ENCODE data around the gene DCXR. TPM values are rescaled to one million over a fixed set of nuclear protein-coding genes. Genes with fewer than 3 reads are reported as not detected.
A peak's percentile ranks its signal among the peaks of the same experiment; 100 is the strongest.

Gene DCXR
- total RNA-seq, 1 donor = 29.3 TPM

DNA sequence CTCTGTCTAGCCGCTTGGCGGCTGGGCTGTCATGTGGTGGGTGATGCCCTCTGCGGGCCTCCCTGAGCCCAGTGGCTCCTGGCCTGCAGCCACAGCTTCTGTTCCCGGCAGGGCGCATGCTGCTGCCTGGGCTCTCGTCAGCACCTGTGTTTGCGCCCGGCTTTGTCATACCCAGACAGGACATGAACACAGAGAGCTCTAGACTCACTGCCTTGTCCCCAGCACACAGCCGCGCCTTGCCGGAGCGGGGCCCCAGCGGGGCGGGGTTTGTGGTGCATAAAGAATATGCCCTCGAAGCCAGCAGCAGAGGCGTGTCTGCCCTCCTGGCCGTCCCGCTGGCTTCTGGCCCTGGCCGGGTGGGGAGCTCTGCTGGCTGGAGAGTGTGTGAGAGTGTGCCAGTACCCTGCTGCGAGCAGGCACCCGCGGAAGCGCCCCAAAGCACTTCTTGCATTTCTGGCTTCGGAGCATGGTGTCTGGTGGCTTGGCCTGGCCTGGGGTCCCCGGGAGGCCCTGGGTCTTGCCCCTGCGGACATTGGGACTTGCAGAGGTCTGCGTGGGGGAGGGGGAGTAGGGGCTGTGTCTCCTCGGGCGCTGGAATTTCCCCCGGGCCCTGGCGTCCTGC is 45.7 kb downstream of the DCXR start:
- peak; percentile 62 for DNase-seq (ENCODE audit: low read depth)
- H3K4me3 ChIP-seq (ENCODE audit: low read depth, low read length) = peak overlapping the region; percentile 22
- TF ChIP-seq, protein P1, sequence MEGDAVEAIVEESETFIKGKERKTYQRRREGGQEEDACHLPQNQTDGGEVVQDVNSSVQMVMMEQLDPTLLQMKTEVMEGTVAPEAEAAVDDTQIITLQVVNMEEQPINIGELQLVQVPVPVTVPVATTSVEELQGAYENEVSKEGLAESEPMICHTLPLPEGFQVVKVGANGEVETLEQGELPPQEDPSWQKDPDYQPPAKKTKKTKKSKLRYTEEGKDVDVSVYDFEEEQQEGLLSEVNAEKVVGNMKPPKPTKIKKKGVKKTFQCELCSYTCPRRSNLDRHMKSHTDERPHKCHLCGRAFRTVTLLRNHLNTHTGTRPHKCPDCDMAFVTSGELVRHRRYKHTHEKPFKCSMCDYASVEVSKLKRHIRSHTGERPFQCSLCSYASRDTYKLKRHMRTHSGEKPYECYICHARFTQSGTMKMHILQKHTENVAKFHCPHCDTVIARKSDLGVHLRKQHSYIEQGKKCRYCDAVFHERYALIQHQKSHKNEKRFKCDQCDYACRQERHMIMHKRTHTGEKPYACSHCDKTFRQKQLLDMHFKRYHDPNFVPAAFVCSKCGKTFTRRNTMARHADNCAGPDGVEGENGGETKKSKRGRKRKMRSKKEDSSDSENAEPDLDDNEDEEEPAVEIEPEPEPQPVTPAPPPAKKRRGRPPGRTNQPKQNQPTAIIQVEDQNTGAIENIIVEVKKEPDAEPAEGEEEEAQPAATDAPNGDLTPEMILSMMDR (IDR thresholded peaks at IDR 0.05; ENCODE audit: insufficient read depth, low read length) = no peak

DNA sequence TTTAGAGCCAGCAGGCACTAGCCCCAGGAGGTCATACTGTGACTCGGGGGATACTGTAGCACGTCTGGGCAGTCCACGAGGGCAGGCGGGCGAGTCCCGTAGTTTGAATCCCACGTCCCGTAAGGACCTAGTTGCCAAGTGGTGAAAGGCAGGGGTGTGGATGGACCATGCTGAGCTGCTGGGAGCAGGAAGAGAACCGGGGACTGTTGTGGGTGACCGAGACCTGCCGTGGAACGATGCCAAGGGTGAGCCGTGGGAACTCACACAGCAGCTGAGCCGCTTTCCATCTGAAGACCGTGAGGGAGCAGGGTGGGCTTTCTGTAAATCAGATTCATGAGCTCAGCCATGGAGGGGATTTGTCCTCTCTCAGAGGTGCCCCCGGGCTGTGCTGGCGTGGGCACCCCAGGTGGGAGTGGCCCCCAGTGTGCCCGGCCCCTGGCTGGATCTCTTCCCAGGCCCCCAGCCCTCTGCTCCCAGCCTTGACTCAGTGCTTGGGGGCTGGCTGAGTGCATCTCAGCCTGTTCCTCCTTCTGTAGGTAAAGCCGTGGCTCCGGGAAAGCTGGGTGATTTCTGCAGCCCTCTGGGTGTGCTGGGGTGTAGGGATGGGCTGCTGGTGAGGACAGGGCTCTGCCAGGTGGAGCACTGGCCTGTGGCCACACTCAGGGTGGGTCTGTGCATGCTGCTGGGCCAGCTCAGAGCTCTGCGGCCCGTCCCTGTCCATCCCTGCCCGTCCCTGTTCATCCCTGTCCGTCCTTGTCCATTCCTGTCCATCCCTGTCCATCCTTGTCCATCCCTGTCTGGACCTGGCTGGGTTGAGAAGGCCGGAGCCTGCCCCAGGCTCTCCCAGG is 46.4 kb downstream of the DCXR start:
- no peak overlapping the region for H3K4me3 ChIP-seq (ENCODE audit: low read depth, low read length)
- DNase-seq (ENCODE audit: low read depth) = no peak
- TF ChIP-seq, protein P1 (IDR thresholded peaks at IDR 0.05; ENCODE audit: insufficient read depth, low read length) = no peak

DNA sequence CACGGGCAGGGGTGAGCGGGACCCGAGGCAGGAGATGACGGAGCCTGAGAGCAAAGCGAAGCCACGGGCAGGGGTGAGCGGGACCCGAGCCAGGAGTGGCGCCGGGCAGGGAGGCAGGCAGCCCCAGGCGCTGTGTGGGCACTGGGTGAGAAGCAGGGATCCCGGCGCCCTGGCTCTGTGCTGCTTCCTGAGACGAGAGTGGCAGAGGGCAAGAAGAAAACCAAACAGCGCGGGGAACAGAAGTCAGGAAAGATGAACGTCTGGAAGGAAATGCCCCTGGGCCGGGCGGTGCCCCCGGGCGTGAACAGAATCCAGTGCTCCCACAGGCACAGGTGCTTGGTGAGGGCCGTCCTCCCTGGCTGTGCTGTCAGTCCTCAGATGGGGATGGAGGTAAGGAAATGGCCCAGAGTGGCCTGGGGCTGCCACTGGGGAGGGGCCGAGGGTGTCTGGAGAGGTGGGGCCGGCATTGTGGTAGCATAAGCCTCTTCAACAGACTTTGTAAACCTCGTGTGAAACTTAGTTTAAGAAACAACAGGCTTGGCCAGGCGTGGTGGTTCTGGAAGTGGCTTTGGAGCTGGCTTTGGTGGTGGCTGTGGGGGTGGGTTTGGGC is 50.2 kb downstream of the DCXR start:
- TF ChIP-seq, protein P1 (IDR thresholded peaks at IDR 0.05; ENCODE audit: insufficient read depth, low read length) = no peak
- DNase-seq (ENCODE audit: low read depth) = no peak
- H3K4me3 ChIP-seq (ENCODE audit: low read depth, low read length) = no peak overlapping the region

DNA sequence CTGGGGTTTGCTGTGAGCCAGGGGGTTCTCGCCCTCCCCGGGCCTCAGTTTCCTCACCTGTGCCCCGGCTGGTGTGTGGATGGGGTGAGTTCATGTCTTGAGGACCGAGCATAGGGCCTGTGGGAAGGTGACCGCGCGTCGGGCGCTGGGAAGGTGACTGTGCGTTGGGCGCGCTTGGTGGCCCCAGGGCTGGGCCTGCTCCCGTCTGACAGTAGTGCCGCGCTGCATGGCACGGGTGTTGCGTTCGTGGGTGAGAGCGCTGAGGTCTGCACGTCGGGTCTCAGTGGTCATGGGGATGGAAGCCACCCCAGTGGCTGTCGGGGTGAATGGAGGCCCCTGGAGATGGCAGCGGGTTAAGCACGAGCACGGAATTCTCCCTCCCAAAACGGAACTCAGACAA is 50.9 kb downstream of the DCXR start:
- no peak overlapping the region for H3K4me3 ChIP-seq (ENCODE audit: low read depth, low read length)
- TF ChIP-seq, protein P1 (IDR thresholded peaks at IDR 0.05; ENCODE audit: insufficient read depth, low read length) = no peak
- no peak for DNase-seq (ENCODE audit: low read depth)

Other genes with a start within 250 kb of the DCXR start
- gene GCGR, start 233.5 kb downstream of the DCXR start, total RNA-seq (ENCODE audit: low replicate concordance) = not detected in 2 replicates
- gene MCRIP1, start 204.4 kb downstream of the DCXR start, total RNA-seq (ENCODE audit: low replicate concordance) = 130 and 195 TPM in 2 replicates
- gene PPP1R27, start 202.6 kb downstream of the DCXR start, total RNA-seq (ENCODE audit: low replicate concordance) = not detected in 2 replicates
- gene P4HB, start 177.2 kb downstream of the DCXR start, total RNA-seq (ENCODE audit: low replicate concordance) = 763 and 1,500 TPM in 2 replicates
- gene ARHGDIA, start 166.4 kb downstream of the DCXR start, total RNA-seq (ENCODE audit: low replicate concordance) = 95.1 and 149 TPM in 2 replicates
- 43.6 and 77.3 TPM in 2 replicates for gene ALYREF, start 146.1 kb downstream of the DCXR start, total RNA-seq (ENCODE audit: low replicate concordance)
- gene ANAPC11, start 146.0 kb downstream of the DCXR start, total RNA-seq (ENCODE audit: low replicate concordance) = 172 and 178 TPM in 2 replicates
- 1.3 and 1.4 TPM in 2 replicates for gene NPB, start 135.5 kb downstream of the DCXR start, total RNA-seq (ENCODE audit: low replicate concordance)
- 20.3 and 36.7 TPM in 2 replicates for gene PCYT2, start 126.3 kb downstream of the DCXR start, total RNA-seq (ENCODE audit: low replicate concordance)
- gene SIRT7, start 119.5 kb downstream of the DCXR start, total RNA-seq (ENCODE audit: low replicate concordance) = 12.7 and 18.1 TPM in 2 replicates
- 19.1 and 28.0 TPM in 2 replicates for gene MAFG, start 110.0 kb downstream of the DCXR start, total RNA-seq (ENCODE audit: low replicate concordance)
- gene PYCR1, start 100.4 kb downstream of the DCXR start, total RNA-seq (ENCODE audit: low replicate concordance) = 16.9 and 91.0 TPM in 2 replicates
- gene MYADML2, start 90.5 kb downstream of the DCXR start, total RNA-seq (ENCODE audit: low replicate concordance) = not detected in 2 replicates
- gene NOTUM, start 76.5 kb downstream of the DCXR start, total RNA-seq (ENCODE audit: low replicate concordance) = 0.09 TPM in 1 of 2 replicates, not detected in the other
- gene ASPSCR1, start 60.1 kb downstream of the DCXR start, total RNA-seq (ENCODE audit: low replicate concordance) = 23.6 and 37.0 TPM in 2 replicates
- gene CENPX, start 14.8 kb downstream of the DCXR start, total RNA-seq (ENCODE audit: low replicate concordance) = 27.6 and 41.8 TPM in 2 replicates
- 15.5 and 22.0 TPM in 2 replicates for gene LRRC45, start 14.4 kb downstream of the DCXR start, total RNA-seq (ENCODE audit: low replicate concordance)
- 6.2 and 13.5 TPM in 2 replicates for gene RAC3, start 6.0 kb downstream of the DCXR start, total RNA-seq (ENCODE audit: low replicate concordance)
- 32.0 and 33.3 TPM in 2 replicates for gene RFNG, start 14.1 kb upstream of the DCXR start, total RNA-seq (ENCODE audit: low replicate concordance)
- 77.5 and 85.5 TPM in 2 replicates for gene GPS1, start 14.2 kb upstream of the DCXR start, total RNA-seq (ENCODE audit: low replicate concordance)
- 33.8 and 62.3 TPM in 2 replicates for gene DUS1L, start 28.1 kb upstream of the DCXR start, total RNA-seq (ENCODE audit: low replicate concordance)
- gene FASN, start 60.5 kb upstream of the DCXR start, total RNA-seq (ENCODE audit: low replicate concordance) = 65.2 and 100 TPM in 2 replicates
- gene CCDC57, start 175.1 kb upstream of the DCXR start, total RNA-seq (ENCODE audit: low replicate concordance) = 15.2 and 37.4 TPM in 2 replicates
- 13.0 and 44.6 TPM in 2 replicates for gene SLC16A3, start 191.3 kb upstream of the DCXR start, total RNA-seq (ENCODE audit: low replicate concordance)
- 28.9 and 52.7 TPM in 2 replicates for gene CSNK1D, start 236.0 kb upstream of the DCXR start, total RNA-seq (ENCODE audit: low replicate concordance)